Midbrain (tissue), 1 donor: ENCODE results near the gene MAP2K5.
"Not testable (repeated sequence)": the region's sequence is repeated elsewhere in the genome, so short reads cannot be mapped to it uniquely, and the experiment has no call there.

Experiments
- DNase-seq: peaks from one replicate; lab custom pipeline; 2025; lab: John Stamatoyannopoulos, UW

MAP2K5 gene

DNA sequence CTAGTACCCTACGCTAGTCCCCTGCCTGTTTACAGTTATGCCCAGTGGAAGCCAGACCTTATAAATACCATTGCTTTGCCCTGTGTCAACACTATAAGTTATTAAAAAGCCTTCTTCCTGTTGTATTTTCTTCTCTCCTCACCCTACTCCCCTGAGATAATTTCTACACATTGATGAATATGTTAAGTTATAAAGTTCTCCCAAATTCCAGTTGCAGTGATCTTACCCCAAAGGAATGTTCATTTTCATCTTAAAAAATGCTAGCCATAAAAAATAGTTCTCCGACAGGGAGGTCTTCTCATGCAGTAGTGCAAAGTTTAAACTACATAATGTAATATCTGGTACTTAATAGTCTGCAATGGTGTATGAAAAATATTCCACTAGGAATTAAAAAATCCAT is 58.6 kb downstream of the MAP2K5 start:
- no peak for DNase-seq

DNA sequence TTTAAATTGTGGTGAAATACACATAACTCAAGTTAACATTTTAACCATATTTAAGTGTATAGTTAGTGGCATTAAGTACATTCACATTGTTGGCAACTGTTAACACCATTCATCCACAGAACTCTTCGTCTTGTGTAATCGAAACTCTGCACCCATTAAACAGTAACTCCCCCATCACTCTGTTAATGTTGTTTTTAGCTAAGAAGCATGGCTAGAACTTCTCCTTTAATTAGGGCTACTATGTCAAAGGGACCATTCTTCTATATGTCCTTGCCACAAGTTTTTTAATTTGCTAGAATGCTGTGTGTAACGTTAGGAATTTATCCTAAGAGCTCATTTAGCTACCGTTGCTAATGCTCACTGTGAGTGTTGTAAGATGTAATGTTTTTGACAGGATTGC is 60.6 kb downstream of the MAP2K5 start:
- DNase-seq = no peak

DNA sequence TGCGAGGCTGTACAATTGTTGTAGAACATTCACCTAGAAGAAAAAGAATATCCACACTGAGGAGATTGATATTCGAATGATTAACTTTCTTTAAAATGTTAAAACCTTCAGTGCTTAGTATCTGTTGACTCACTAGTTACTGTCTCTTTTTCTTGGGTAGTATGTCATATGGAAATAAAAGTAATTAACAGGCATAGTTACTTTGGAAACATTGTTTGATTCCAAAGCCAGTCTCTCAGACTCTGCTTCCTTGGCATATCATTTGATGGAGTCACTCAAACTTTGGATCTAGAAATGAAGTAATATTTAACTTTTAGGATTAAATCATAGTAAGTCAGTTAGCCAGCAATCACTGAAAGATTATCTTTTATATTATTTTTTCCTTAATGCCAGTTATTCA is 63.4 kb downstream of the MAP2K5 start:
- no peak for DNase-seq

DNA sequence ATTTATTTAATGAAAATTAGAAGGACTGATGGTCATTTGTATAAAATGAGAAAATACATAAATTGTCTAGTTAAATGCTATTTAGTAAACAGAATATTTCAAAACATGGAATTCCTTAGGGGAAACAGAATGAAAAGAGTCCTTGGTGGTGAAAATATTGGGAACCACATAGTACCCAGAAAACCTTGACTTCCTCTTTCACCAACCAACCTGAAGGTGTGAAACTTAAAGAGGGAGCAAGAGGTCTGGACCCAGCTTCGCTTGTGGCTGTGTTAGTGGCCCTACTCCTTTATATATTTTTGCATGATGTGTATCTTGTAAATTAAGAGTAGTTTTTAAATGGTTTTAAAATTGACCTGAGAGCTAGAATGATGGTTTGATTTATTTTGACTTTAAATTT is 64.2 kb downstream of the MAP2K5 start:
- DNase-seq = no peak

DNA sequence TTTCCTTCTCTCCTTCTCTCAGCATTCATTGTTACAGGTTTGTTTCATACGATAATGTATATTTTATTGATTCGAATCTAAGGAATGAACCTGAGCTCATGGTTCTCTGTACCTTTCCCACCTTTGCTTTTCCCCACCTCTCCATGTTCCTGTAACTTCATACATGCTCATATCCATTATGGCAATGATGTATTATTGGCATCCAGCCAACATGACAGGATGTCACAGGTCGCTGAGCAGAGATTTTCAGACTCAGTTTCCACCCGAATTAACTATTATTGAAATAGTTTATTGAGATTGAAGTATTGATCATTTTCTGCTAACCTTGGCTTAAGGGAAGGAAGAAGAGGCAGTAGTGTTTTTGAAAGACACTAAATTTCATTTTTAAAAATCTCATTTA is 64.8 kb downstream of the MAP2K5 start:
- DNase-seq = no peak

DNA sequence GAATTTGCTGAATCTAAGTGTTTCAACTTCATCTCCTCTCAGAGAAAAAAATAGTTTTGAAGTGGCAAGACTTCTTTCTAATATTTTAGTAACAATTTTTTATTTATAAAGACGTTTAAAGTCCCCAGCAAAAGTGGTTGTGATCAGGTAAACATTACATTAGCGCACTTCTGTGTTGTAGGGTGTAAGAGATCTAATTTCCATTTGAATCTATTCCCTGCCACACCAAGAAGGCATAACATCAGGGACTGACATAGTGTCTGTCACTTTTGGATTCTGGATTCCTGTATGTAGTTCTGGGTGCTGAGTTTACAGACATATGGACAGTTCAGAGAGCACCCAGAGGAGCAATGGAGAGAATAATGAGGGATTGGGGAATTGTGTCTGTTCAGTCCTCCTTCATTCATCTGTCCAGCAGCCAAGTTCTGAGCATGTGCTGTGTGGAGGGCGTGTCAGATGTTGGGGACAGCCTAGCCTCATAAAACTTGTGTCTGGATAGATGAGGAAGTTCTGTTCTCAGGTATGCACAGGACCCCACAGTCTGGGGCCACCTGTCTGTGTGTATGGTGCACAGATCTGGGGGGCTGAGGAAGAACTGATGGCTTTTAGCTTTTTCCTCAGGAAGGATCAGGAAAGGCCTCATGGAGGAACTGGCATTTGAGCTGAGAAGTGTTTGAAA is 65.6 kb downstream of the MAP2K5 start:
- DNase-seq = no peak

DNA sequence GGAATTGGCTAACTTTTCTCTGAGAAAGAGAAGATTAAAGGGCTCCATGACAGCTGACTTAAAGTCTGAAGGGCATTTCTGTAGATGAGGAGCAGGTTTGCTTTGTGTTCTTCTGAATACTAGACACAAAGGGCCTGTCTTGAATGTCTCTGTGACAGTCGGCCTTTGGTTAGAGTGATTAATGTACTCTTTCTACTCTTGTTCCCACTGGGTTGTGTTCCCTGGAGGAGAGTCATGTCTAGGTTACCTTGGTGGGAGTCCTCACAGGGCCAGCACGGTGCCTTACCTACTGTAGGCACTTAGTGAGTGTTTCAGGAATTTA is 66.1 kb downstream of the MAP2K5 start:
- DNase-seq = no peak

DNA sequence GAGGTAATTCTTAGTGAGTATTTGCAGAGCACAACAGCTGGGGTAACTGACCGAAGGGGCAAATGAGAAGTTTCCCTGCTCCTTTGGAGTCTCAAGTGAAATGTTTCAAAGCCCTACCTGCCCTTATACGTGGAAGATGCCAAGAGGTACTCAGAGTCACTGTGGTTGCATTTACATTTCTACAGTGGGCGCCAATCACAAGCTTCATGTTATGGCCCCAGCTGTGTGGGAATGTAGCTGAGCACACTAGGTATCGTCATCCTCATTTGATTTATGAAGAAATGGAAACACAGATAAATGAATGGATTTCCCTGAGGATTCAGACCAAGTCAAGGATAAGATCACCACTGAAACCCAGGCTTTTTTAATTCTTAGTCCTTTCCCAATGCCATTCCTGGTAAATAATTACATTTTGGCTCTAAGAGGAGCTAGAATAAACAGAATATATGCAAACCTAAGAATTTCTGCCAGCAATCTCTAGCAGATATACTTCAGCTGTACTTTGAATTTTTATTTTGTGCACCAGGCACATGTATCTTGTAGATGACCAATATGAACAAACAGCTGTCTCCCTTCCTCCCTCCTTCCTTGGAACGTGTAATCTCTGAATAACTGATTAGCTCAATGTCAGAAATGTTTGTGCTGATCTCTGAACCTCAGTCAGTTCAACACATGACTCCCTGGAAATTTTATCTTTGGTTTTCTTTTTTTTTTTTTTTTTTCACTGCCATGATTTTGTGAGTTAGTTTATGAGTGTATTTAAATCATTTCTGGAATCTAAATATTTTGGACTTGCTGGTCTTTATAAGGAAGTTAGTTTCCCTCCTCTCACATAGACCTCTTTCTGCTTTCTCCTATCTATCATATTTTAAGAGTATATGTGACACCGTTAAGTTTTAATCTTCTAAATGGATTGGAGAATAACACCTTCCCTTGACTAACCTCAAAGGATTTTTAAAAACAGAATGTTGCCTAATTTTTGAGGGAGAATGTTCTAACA is 69.2 kb downstream of the MAP2K5 start:
- no peak for DNase-seq

DNA sequence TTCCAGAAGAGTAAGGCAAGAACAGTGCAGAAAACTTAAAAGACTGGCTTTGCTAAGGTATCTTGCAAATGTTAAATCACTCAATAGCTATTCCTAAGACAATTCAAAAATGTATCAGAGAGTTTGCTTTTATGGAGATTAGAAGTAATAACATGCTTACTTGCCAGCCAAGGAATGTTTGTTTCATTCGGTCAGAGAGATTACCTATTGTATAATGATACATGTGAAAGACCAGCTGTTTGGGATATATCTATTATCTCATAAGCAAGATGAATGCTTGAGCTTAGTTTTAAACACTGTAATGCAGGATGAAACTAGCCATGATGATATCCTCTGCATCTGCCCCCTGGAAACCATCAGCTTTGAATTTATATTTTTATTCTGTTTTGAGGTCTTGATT is 70.7 kb downstream of the MAP2K5 start:
- no peak for DNase-seq

DNA sequence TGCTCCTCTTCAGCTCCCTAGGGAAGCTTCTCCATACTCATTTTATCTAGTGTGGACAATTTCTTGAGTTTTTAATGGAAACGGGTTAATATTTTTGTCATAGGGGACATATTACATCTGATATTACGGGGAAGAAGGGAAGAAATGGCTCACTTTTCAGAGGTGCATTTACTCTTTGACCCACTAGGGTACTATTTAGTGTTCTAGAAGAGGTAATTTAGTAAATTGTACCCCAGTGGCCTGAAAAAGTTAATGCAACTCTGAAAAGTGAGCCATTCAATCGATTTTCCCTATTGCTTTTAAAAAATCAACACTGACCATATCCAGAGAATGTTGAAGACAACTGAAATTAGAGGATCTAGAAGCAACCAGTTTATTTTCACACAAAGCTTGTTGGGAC is 71.2 kb downstream of the MAP2K5 start:
- DNase-seq = no peak

DNA sequence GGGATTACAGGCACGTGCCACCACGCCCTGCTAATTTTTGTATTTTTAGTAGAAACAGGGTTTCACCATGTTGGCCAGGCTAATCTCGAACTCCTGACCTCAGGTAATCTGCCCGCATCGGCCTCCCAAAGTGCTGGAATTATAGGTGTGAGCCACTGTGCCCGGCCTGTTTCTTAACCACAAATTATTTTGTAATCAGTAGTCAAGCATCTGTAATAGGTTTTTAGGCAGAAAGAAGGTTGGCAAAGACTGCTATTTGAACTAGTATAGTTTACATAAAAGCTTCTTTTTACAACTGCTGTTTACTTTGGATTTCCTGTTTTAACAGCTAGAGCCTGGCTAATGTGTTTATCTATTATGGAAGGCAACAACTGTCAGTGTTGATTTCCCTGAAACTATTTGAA is 72.6 kb downstream of the MAP2K5 start:
- DNase-seq = not testable (repeated sequence)

DNA sequence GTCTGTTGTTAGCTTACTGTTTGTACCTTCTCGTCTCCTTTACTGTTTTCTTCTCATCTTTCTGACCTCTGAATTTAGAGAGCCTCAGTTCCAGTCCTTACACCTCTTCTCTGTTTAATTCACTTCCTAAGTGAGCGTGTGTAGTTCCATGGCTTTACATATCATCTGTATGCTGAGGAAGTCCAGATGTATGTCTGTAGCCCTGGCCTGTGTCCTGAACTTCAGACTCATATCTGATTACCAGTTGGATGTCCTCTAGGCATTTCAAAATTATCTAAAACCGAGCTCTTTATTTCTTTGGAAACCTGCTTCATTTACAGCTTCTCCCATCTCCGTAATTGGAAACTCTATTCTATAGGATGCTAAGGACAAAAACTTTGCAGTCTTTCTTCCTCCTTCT is 75.8 kb downstream of the MAP2K5 start:
- DNase-seq = no peak

DNA sequence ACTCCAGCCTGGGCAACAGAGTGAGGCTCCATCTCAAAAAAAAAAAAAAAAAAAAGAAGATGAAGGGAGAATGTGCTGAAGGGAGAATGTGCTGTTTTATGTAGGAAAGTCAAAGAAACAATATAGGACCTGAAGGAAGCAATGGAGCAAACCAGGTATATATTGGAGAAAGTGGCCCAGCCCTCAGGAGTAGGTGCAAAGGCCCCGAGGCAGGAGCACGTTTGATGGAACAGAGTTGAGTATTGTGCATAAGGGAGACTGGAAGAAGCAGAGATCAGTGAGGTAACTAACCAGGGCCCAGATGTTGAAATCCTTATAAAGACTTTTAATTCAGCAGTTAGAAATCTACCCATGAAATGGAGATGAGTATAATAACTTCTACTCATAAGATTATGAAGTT is 79.6 kb downstream of the MAP2K5 start:
- DNase-seq = no peak

DNA sequence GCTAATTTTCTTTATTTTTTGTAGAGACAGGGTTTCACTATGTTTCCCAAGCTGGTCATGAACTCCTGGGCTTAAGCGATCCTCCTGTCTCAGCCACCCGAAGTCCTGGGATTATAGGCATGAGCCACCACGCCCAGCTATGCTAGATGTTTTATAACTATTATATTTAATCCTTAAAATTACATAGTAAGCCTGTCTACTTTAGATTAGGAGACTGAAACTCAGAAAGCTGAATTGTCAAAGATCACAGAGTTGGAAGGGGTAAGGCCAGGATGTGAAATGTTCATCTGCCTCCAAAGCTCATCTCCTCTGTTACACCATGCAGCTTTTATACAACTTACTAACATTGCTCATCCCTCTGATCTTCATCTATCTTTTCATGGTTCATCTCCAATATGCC is 89.8 kb downstream of the MAP2K5 start:
- DNase-seq = no peak

DNA sequence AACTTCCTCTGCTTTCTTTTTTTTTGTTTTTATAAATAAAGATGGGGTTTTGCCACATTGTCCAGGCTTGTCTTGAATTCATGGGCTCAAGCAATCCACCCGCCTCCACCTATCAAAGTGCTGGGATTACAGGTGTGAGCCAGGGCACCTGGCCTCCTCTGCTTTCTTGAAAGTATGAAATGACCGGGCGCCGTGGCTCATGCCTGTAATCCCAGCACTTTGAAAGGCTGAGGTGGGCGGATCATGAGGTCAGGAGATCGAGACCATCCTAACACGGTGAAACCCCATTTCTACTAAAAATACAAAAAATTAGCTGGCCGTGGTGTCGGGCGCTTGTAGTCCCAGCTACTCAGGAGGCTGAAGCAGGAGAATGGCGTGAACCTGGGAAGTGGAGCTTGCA is 93.4 kb downstream of the MAP2K5 start:
- not testable (repeated sequence) for DNase-seq

DNA sequence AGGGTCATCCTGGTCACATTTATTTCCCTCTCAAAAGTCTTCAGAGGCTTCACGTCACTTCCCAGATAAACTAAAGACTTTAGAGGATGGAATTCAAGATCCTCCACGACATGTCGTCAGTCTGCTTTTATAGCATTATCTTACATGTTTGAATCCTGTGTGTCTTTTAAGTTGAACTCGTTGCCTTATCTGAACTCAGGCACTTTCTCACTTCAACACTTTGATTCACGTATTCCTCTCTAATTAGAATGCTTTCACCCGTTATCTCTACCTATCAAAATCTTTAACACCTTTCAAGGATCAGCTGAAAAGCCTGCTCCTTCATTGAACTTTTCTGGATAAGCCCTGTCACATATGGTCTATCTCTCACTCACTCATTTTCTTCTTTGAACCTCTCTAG is 97.1 kb downstream of the MAP2K5 start:
- no peak for DNase-seq

DNA sequence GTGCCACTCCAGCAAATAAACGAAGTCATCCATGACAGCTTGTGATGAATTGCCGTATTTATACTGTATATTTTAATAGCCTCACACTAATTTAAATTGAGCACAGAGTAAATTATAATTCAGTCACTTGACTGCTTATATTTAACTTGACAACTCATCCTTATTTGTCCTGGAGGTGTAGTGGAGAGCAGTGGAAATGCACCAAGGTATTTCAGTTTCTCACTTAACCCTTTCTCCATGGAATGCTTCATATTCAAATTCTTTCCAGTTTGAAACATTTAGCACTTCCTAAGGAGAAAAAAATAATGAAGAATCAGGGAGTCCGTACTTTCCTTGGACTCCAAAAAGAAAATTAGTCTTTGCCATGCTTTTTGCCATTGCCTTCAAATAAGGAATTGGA is 99.0 kb downstream of the MAP2K5 start:
- DNase-seq = no peak

DNA sequence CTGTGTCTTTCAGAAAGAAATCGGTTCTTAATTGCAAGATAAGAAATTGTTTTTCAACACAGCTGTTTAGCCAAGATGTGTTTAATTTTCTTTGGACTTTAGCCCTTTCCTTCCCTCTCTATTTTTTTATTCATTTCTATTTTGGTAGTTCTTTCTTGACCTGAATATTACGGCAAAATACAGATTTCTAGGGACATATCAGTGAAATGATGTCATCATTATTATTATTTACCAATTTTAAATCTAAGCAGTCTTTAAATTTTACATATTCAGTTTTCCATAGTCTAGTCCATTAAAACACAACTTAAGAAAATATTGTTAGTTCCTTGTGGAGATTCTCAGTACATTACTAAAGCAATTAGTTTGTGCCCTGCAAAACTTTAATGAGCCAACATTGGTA is 104.3 kb downstream of the MAP2K5 start:
- DNase-seq = no peak

DNA sequence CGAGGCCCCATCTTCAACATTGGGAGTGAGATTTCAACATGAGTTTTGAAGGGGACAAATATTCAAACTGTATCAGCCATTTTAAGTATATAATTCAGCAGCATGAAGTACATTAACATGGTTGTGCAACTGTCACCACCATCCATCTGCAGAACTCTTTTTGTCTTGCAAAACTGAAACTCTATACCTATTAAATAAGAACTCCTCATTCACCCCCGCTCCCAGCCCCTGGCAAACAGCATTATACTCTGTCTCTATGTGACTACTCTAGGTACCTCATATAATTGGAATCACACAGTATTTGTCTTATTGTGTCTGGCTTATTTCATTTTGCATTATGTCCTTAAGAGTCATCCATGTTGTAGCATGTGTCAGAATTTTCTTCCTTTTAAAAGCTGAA is 110.1 kb downstream of the MAP2K5 start:
- no peak for DNase-seq

DNA sequence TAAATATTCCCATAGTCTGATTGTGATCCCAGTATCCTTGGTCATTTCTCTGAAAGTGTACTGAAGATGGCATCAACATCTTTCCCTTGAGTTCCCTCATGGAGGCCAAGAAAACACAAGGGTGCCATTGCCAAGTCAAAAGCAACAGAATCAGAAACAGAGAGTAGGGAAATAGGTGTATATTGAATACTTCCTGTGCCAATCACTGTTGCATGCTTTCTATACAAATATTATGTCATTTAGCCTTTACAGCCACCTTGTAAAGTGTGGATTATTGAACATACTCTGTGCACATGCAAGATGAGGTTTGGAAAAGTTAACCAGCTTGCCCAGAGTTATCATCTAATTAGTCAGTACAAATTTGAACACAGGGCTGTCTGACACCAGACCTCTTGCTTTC is 117.9 kb downstream of the MAP2K5 start:
- DNase-seq = no peak

DNA sequence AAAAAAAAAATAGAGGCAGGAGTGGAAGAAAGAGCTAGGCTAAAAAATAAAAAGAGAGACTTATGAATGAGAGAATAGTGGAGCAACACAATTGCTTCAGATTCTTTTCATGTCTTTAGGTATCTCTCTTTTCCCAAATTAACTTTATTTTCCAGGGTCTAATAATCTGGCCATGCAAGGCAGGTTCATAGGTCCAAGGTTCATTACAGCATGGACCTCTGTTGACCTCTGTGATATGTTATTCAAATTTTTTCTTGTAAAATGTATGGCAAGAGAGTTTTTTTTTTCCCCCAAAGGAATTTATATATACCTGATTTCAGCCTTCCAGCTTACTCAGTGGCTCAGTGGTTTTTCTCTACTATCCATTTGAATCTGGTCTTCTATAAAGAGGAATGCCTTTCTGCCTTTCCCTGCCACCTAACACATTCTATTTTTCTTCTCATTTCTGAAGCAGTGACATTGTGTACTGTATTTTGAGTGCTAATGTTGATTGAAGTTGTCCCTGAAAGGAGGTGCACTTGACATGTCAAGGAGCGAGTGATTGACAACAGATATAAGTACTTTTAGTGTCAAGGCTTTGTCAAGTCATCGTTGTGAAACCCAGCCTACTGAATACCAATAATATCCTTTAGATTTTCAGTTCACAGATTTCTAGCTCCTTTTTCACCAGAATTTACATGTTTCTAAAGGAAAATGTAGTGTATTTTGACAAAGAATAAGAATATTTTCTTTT is 118.5 kb downstream of the MAP2K5 start:
- DNase-seq = no peak

DNA sequence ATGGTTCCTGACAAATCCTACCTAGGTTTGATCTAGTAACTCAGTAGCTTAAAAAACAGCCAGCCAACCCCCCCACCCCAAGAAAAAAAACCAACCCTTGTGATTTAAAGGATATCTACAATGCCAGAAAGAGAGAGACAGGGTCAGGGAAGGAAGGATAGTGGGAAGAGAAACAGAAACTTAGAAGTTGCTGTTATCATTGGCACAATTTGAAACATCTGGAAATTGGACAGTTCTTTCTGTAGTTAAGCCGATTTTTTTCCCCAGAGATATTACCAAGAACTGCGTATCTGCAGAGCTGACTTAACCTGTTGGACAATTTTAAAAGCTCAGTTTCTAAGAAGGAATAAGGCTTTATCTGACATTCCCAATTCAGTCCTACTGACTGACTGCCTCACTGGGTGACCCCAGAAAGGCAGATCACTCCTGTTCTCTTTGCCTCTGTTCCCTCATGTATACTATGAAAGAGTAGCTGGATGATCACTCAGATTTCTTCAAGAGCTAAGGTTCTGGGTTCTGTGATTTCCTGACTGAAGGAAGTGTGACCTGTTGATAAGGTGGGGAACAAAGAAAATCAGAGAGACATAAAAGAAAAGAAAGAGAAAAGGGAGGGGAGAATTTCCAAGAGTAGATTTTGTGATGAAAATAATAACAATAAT is 128.3 kb downstream of the MAP2K5 start:
- DNase-seq = no peak
